NB4 (cell line): ENCODE measurements around the gene SPACA7.

Experiments used
- DNase-seq: peaks from one replicate; pipeline ENCODE4 v3.0.0; 2010; ENCODE audit warnings: low read depth
- H3K4me3 ChIP-seq: one replicate; pipeline ENCODE4 v1.5.1; 2011; ENCODE audit warnings: mild to moderate bottlenecking, low read depth, low read length, moderate library complexity
- CTCF ChIP-seq: IDR thresholded peaks from one replicate; pipeline ENCODE4 v1.5.1; 2012; ENCODE audit warnings: low read depth, low read length
- MYC ChIP-seq: IDR thresholded peaks from 2 replicates; pipeline ENCODE4 v1.6.1; 2011; ENCODE audit warnings: low read depth, low read length
- POLR2A ChIP-seq: IDR thresholded peaks from 2 replicates; pipeline ENCODE4 v1.6.1; 2011; ENCODE audit warnings: mild to moderate bottlenecking; ENCODE audit not compliant: insufficient read length; ENCODE audit errors: extremely low read depth
- TF ChIP-seq, protein P1 (sequence below): IDR thresholded peaks from 2 replicates; pipeline ENCODE4 v1.6.1; 2011; ENCODE audit warnings: low read depth, low read length

SPACA7 gene

GRCh38 chr13:112330479-112331381 is 45.4 kb upstream of the SPACA7 start:
- no peak overlapping the region for H3K4me3 ChIP-seq
- no peak for DNase-seq
- TF ChIP-seq, protein P1, sequence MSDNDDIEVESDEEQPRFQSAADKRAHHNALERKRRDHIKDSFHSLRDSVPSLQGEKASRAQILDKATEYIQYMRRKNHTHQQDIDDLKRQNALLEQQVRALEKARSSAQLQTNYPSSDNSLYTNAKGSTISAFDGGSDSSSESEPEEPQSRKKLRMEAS: no peak
- TF ChIP-seq CTCF (no peak), POLR2A (no peak), MYC (no peak)

GRCh38 chr13:112331675-112332074 is 44.5 kb upstream of the SPACA7 start:
- TF ChIP-seq, protein P1: no peak
- TF ChIP-seq POLR2A (no peak), MYC (no peak), CTCF (no peak)
- no peak for DNase-seq
- no peak overlapping the region for H3K4me3 ChIP-seq

DNA sequence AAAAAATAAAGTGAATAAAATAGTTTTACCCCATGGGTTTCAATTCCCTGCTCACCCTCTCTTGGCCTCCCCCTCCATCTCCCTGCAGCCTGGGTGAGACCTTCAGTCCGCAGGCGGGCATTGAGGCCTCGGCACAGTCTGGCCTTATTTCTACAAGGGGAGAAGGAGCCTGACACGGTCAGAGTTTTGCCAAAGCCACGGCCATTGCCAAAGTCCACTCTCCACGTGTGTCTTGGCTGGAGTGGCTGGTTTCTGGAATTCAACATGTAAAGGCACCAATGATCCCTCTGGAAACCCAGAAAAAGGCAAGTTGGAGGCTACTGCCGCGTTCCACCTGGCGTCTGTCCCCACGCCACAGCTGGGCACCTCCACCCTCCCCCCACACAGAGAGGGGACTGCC is 43.4 kb upstream of the SPACA7 start:
- H3K4me3 ChIP-seq: no peak overlapping the region
- no peak for TF ChIP-seq MYC
- TF ChIP-seq CTCF: no peak
- no peak for TF ChIP-seq POLR2A
- TF ChIP-seq, protein P1: no peak
- DNase-seq: no peak

GRCh38 chr13:112333756-112334543 is 42.2 kb upstream of the SPACA7 start:
- H3K4me3 ChIP-seq: no peak overlapping the region
- TF ChIP-seq CTCF: no peak
- TF ChIP-seq, protein P1: no peak
- TF ChIP-seq MYC: no peak
- no peak for TF ChIP-seq POLR2A
- DNase-seq: peak; percentile 41

DNA sequence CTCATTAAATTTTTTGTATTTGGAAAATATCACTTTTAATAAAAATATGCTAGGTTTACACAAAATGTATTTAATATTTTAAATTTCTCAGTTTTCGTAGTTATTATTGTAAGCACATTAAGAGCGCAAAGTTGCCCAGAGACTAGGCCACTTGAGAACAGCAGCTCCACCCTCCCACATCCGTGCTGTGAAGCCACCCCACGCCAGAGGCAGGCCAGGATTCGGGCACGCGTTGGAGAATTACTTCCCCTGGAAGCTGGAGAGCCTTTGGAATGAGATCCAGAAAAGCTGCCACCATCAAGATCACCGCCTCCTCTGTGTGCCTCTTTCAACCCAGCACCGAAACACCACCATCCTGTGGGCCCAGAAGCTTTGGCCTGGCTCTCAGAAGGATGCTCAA is 41.0 kb upstream of the SPACA7 start:
- TF ChIP-seq MYC (no peak), POLR2A (no peak), CTCF (no peak)
- TF ChIP-seq, protein P1: no peak
- DNase-seq: no peak
- no peak overlapping the region for H3K4me3 ChIP-seq
